Mesendoderm (in vitro differentiated cells): Measurements from ENCODE around the gene TRIM7. TPM values are rescaled to one million over a fixed set of nuclear protein-coding genes. Genes with fewer than 3 reads are reported as not detected.
"Not testable (repeated sequence)": the region's sequence is repeated elsewhere in the genome, so short reads cannot be mapped to it uniquely, and the experiment has no call there.

Experiments used
- DNase-seq: peaks from one replicate; pipeline ENCODE4 v3.0.0; 2013
- H2AK5ac ChIP-seq: 2 replicates; pipeline ENCODE4 v1.6.1; 2013; ENCODE audit warnings: low read length, inconsistent platforms
- H2BK120ac ChIP-seq: 2 replicates; pipeline ENCODE4 v1.6.1; 2013; ENCODE audit warnings: low read depth, mild to moderate bottlenecking, low read length, moderate library complexity, mixed read lengths
- H2BK15ac ChIP-seq: replicated peaks from 2 replicates; pipeline ENCODE4 v1.6.1; 2013; ENCODE audit warnings: low read depth, mild to moderate bottlenecking, moderate library complexity
- H2BK5ac ChIP-seq: 2 replicates; pipeline ENCODE4 v1.6.1; 2013; ENCODE audit warnings: low read length, inconsistent platforms
- H3K18ac ChIP-seq: 2 replicates; pipeline ENCODE4 v1.6.1; 2013; ENCODE audit warnings: mild to moderate bottlenecking, low read length, mixed read lengths
- H3K23ac ChIP-seq: one replicate; pipeline ENCODE4 v1.6.1; 2013; ENCODE audit warnings: low read length
- H3K27ac ChIP-seq: 2 replicates; pipeline ENCODE4 v1.5.1; 2013; ENCODE audit warnings: low read depth, mild to moderate bottlenecking, inconsistent platforms, low read length, moderate library complexity
- H3K27me3 ChIP-seq: 2 replicates; pipeline ENCODE4 v1.6.1; 2013; ENCODE audit warnings: low read length, control low read depth, mild to moderate bottlenecking, inconsistent platforms; ENCODE audit not compliant: insufficient read depth, poor library complexity
- H3K36me3 ChIP-seq: 2 replicates; pipeline ENCODE4 v1.6.1; 2013; ENCODE audit warnings: low read length, inconsistent platforms; ENCODE audit not compliant: control insufficient read depth, insufficient read depth
- H3K4ac ChIP-seq: one replicate; pipeline ENCODE4 v1.6.1; 2013; ENCODE audit warnings: low read depth, mild to moderate bottlenecking, low read length, moderate library complexity
- H3K4me1 ChIP-seq: 2 replicates; pipeline ENCODE4 v1.6.1; 2013; ENCODE audit warnings: low read depth, low read length, inconsistent platforms; ENCODE audit not compliant: control insufficient read depth
- H3K4me2 ChIP-seq: 2 replicates; pipeline ENCODE4 v1.6.1; 2013; ENCODE audit warnings: low read length
- H3K4me3 ChIP-seq: 2 replicates; pipeline ENCODE4 v1.5.1; 2013; ENCODE audit warnings: mild to moderate bottlenecking, low read length
- H3K56ac ChIP-seq: one replicate; pipeline ENCODE4 v1.6.1; 2013; ENCODE audit warnings: low read length
- H3K79me1 ChIP-seq: 2 replicates; pipeline ENCODE4 v1.6.1; 2013; ENCODE audit warnings: low read length, inconsistent platforms
- H3K79me2 ChIP-seq: 2 replicates; pipeline ENCODE4 v1.6.1; 2013; ENCODE audit warnings: mild to moderate bottlenecking, low read length; ENCODE audit not compliant: control insufficient read depth, insufficient read depth
- H3K9ac ChIP-seq: 2 replicates; pipeline ENCODE4 v1.6.1; 2013; ENCODE audit warnings: low read length, inconsistent platforms
- H4K5ac ChIP-seq: one replicate; pipeline ENCODE4 v1.6.1; 2013; ENCODE audit warnings: low read length
- H4K8ac ChIP-seq: one replicate; pipeline ENCODE4 v1.6.1; 2013; ENCODE audit warnings: low read depth, mild to moderate bottlenecking, control low read depth, low read length, moderate library complexity
- WGBS: extraction: QIAGEN DNeasy Blood & Tissue Kit; methylation state at CpG from one replicate; pipeline ENCODE4 v1.1.7; 2013; ENCODE audit warnings: low lambda C conversion rate, missing lambda C conversion rate; ENCODE audit not compliant: insufficient coverage; ENCODE audit errors: extremely low coverage; 5-methylcytosine and 5-hydroxymethylcytosine counted together
- small RNA-seq: library from polyadenylated mRNA; stranded (forward); fragments of <200 nt; extraction: miRNeasy Mini kit (QIAGEN cat#:217004); gene quantifications from one replicate; pipeline ENCODE3, GENCODE V24; 2013; ENCODE audit not compliant: insufficient read depth

TRIM7 gene

DNA sequence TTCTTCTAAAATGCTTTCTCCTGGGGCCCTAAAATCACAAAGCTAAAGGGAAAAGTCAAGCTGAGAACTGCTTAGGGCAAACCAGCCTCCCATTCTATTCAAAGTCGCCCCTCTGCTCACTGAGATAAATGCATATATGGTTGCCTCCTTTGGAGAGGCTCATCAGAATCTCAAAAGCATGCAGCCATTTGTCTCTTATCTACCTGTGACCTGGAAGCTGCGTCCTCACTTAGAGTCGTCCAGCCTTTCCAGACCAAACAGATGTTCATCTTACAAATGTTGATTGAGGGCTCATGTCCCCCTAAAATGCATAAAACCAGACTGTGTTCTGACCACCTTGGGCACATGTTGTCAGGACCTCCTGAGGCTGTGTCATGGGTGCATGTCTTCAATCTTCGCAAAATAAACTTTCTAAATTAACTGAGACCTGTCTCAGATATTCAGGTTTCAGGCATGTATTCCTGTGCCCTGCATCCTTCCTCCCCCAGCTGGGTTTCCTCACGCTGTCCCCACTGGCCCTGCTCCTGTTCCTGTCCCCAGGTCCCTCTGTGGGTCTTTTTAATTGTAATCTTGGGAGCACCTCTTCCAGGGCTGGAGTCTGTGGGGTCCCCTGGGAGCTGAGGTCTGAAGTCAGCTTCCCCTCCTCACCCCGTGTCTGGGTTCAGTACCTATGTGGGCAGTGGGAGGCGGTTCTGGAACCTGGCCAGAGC lies 57.9 kb downstream of the TRIM7 start, which contains the start of gene OR2V2:
Gene OR2V2 (plus strand): TSS at position 660 of the 710 bp plus-strand sequence. CDS start 7,357 bp downstream, outside the sequence.
- no CpG with 5 or more reads among the region's 7 CpGs for WGBS
- H3K27me3 ChIP-seq, result not testable (repeated sequence)

DNA sequence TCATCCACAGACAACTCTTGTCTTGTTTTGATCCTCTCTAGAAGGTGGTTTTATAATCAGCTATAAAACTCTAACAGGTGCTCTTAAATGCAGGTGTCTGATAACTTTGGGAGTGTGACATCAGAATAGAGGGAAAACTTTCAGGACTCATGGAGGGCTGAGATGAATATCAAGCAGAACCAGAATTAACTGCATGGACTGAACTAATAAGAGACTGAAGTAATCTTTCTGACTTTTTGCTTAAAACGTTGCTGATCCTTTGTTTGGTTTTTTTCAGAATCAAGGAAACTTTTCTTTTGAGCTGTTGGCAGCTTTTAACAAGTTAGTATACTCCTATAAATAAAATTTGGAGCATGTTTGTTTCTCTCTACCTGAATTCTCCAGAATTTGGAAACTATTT lies 59.9 kb downstream of the TRIM7 start:
- H2BK120ac ChIP-seq, result no peak overlapping the region
- no peaks in the 10 kb centered on the region for H3K79me1 ChIP-seq
- H3K56ac ChIP-seq, result no peak overlapping the region
- H4K8ac ChIP-seq, result no peak overlapping the region
- no peak overlapping the region for H2AK5ac ChIP-seq
- no peak overlapping the region for H3K4me3 ChIP-seq
- H3K18ac ChIP-seq, result no peak overlapping the region
- H2BK5ac ChIP-seq, result no peak overlapping the region
- no peak overlapping the region for H3K4me2 ChIP-seq
- no peaks in the 10 kb centered on the region for H3K27me3 ChIP-seq
- no peak overlapping the region for H3K9ac ChIP-seq
- no peak for DNase-seq
- H3K23ac ChIP-seq, result no peak overlapping the region
- WGBS, result no CpG with 5 or more reads among the region's 1 CpG
- no peaks in the 10 kb centered on the region for H3K4me1 ChIP-seq
- H2BK15ac ChIP-seq, result no peak overlapping the region
- no peaks in the 10 kb centered on the region for H3K36me3 ChIP-seq
- H3K79me2 ChIP-seq, result no peaks in the 10 kb centered on the region
- H3K4ac ChIP-seq, result no peak overlapping the region
- no peak overlapping the region for H3K27ac ChIP-seq
- no peak overlapping the region for H4K5ac ChIP-seq

More for the DNA sequence above, 57.9 kb downstream of the TRIM7 start, which contains the start of gene OR2V2:
- H3K79me1 ChIP-seq, H2BK120ac ChIP-seq, H2BK5ac ChIP-seq, H4K8ac ChIP-seq, H3K4ac ChIP-seq, H3K36me3 ChIP-seq, H3K4me3 ChIP-seq, H3K4me1 ChIP-seq, H3K18ac ChIP-seq, H4K5ac ChIP-seq, H2AK5ac ChIP-seq, H2BK15ac ChIP-seq, H3K4me2 ChIP-seq, H3K56ac ChIP-seq, H3K9ac ChIP-seq, H3K79me2 ChIP-seq, H3K27ac ChIP-seq, H3K23ac ChIP-seq: not testable (repeated sequence)
- DNase-seq, result peak; percentile 44

Small RNA genes lying within 50 kb of the gene (small RNA-seq; reads per million reads assigned to genes)
- gene MIR4638, result not detected
- not detected for gene SNORD95
- not detected for gene SNORD96A
